NCI-H774 (cell line): ENCODE measurements around the gene DBH.
A peak's percentile ranks its signal among the peaks of the same experiment; 100 is the strongest.

Experiments used
- DNase-seq: peaks from one replicate; lab custom pipeline; 2025; lab: John Stamatoyannopoulos, UW

The DBH gene

GRCh38 chr9:133643978-133644760, 8.0 kb downstream of the DBH start:
- DNase-seq = no peak

GRCh38 chr9:133645021-133645765, 9.0 kb downstream of the DBH start:
- no peak for DNase-seq

- no peak for DNase-seq
Measured at GRCh38 chr9:133647148-133647547, 11.0 kb downstream of the DBH start.

GRCh38 chr9:133647765-133648469, 11.8 kb downstream of the DBH start:
- DNase-seq = no peak

- no peak for DNase-seq
Measured at GRCh38 chr9:133649194-133649593, 13.0 kb downstream of the DBH start.

GRCh38 chr9:133650026-133650425, 13.9 kb downstream of the DBH start:
- DNase-seq = no peak

- no peak for DNase-seq
Measured at GRCh38 chr9:133653638-133654037, 17.5 kb downstream of the DBH start.

- no peak for DNase-seq
Measured at GRCh38 chr9:133654736-133655657, 18.8 kb downstream of the DBH start.

- DNase-seq = no peak
Measured at GRCh38 chr9:133655701-133656100, 19.5 kb downstream of the DBH start.

GRCh38 chr9:133656211-133657119, 20.3 kb downstream of the DBH start:
- DNase-seq = no peak

- peak; percentile 59 for DNase-seq
Measured at GRCh38 chr9:133657120-133657661, 21.0 kb downstream of the DBH start.

GRCh38 chr9:133658442-133659431, 22.6 kb downstream of the DBH start:
- peak; percentile 29 for DNase-seq

GRCh38 chr9:133659516-133659915, 23.4 kb downstream of the DBH start:
- no peak for DNase-seq

GRCh38 chr9:133661846-133662540, 25.8 kb downstream of the DBH start:
- no peak for DNase-seq

- peak; percentile 88 for DNase-seq
Measured at GRCh38 chr9:133664173-133665050, 28.2 kb downstream of the DBH start.

- DNase-seq = no peak
Measured at GRCh38 chr9:133665096-133665495, 28.9 kb downstream of the DBH start.

GRCh38 chr9:133665535-133665934, 29.4 kb downstream of the DBH start:
- no peak for DNase-seq
